GM06990 (cell line): ENCODE results near the gene GSC.

Experiments
- DNase-seq: peaks from one replicate; pipeline ENCODE4 v3.0.0-alpha.2; 2011; ENCODE audit not compliant: insufficient read length; ENCODE audit errors: extremely low read depth
- H3K27me3 ChIP-seq: replicated peaks from 2 replicates; pipeline ENCODE4 v1.6.0; 2011; ENCODE audit warnings: low read length; ENCODE audit not compliant: control insufficient read depth, insufficient read depth
- H3K36me3 ChIP-seq: 2 replicates; pipeline ENCODE4 v1.5.1; 2011; ENCODE audit warnings: low read length; ENCODE audit not compliant: control insufficient read depth, insufficient read depth
- H3K4me3 ChIP-seq: replicated peaks from 2 replicates; pipeline ENCODE4 v1.5.1; 2011; ENCODE audit warnings: low read depth, mild to moderate bottlenecking, control low read depth, low read length
- CTCF ChIP-seq: IDR thresholded peaks from 2 replicates; pipeline ENCODE4 v1.5.1; 2011; ENCODE audit warnings: low read length, control low read depth, mild to moderate bottlenecking, inconsistent platforms; ENCODE audit not compliant: insufficient read depth, poor library complexity, severe bottlenecking

The GSC gene

GRCh38 chr14:94773655-94774343 is 3.9 kb upstream of the GSC start:
- H3K27me3 ChIP-seq, result no peaks in the 10 kb centered on the region; the same call in none of the 2 replicates

GRCh38 chr14:94773061-94773648 is 3.2 kb upstream of the GSC start:
- Histone ChIP-seq H3K36me3 (no peaks in the 10 kb centered on the region), H3K27me3 (no peaks in the 10 kb centered on the region; the same call in none of the 2 replicates), H3K4me3 (no peak overlapping the region)
- DNase-seq, result no peak
- no peak for TF ChIP-seq CTCF

More at GRCh38 chr14:94773655-94774343, 3.9 kb upstream of the GSC start:
- TF ChIP-seq CTCF, result no peak
- Histone ChIP-seq H3K4me3 (no peak overlapping the region), H3K36me3 (no peaks in the 10 kb centered on the region)
- no peak for DNase-seq

GRCh38 chr14:94772548-94772947 is 2.6 kb upstream of the GSC start:
- no peak for DNase-seq
- no peak for TF ChIP-seq CTCF

GRCh38 chr14:94771906-94772490 is 2.1 kb upstream of the GSC start:
- no peak overlapping the region for H3K4me3 ChIP-seq
- H3K27me3 ChIP-seq, result no peaks in the 10 kb centered on the region; the same call in none of the 2 replicates
- no peaks in the 10 kb centered on the region for H3K36me3 ChIP-seq
- TF ChIP-seq CTCF, result no peak
- no peak for DNase-seq

More at GRCh38 chr14:94772548-94772947, 2.6 kb upstream of the GSC start:
- H3K36me3 ChIP-seq, result no peaks in the 10 kb centered on the region
- H3K4me3 ChIP-seq, result no peak overlapping the region
- H3K27me3 ChIP-seq, result no peaks in the 10 kb centered on the region; the same call in none of the 2 replicates

GRCh38 chr14:94771158-94771905 is 1.4 kb upstream of the GSC start:
- no peak for DNase-seq
- TF ChIP-seq CTCF, result no peak
- no peak overlapping the region for H3K4me3 ChIP-seq
- H3K27me3 ChIP-seq, result no peaks in the 10 kb centered on the region; the same call in none of the 2 replicates
- H3K36me3 ChIP-seq, result no peaks in the 10 kb centered on the region
